Left lung (tissue), 10 donors: Measurements from ENCODE around the gene NAA16. TPM values are rescaled to one million over a fixed set of nuclear protein-coding genes. Genes with fewer than 3 reads are reported as not detected.

ENCODE experiments used
- ATAC-seq: fragments of 200-7000 bp; cut with Tn5 transposase; one replicate; pipeline ENCODE4 v1.9.1; 2020; ENCODE audit warnings: moderate library complexity
- DNase-seq, 4 donors: peaks; one replicate each; pipeline ENCODE4 v3.0.0-alpha.2; 2013 to 2020
- H3K27ac ChIP-seq, 2 donors: fragments of 200-600 bp; sonication (generic) in 1 of 2; one replicate each; pipeline versions ENCODE4 v1.5.0 to v1.8.0; 2020 to 2021
- H3K27me3 ChIP-seq, 2 donors: fragments of 200-600 bp; sonication (generic) in 1 of 2; one replicate each; pipeline versions ENCODE4 v1.5.0 to v1.8.0; 2020 to 2021
- H3K36me3 ChIP-seq, 2 donors: fragments of 200-600 bp; sonication (generic) in 1 of 2; one replicate each; pipeline versions ENCODE4 v1.5.0 to v1.8.0; 2020 to 2021
- H3K4me1 ChIP-seq, 2 donors: fragments of 200-600 bp; one replicate each; pipeline ENCODE4 v1.8.0; 2021
- H3K4me3 ChIP-seq, 2 donors: fragments of 200-600 bp; sonication (generic) in 1 of 2; one replicate each; pipeline versions ENCODE4 v1.5.0 to v1.8.0; 2020 to 2021; ENCODE audit warnings: mild to moderate bottlenecking in 1 of 2
- H3K9me3 ChIP-seq, 2 donors: fragments of 200-600 bp; sonication (generic) in 1 of 2; one replicate each; pipeline versions ENCODE4 v1.5.0 to v1.8.0; 2020 to 2021
- CTCF ChIP-seq, 2 donors: fragments of 200-600 bp; sonication (generic) in 1 of 2; IDR thresholded peaks; one replicate each; pipeline versions ENCODE4 v1.5.0 to v1.8.0; 2021; ENCODE audit warnings: antibody characterized with exemption in 2 of 2
- intact Hi-C, 2 donors: fragments of 100-400 bp; cut with DNase I; formaldehyde crosslinking; loops; one replicate each; pipeline versions ENCODE4 v1.11.2 to v1.14.2; 2022
- polyA plus RNA-seq, 6 donors: library from polyadenylated mRNA; unstranded; fragments of 120-200 nt; gene quantifications; one replicate each; pipeline ENCODE4 v1.2.1, GENCODE V29; 2013; ENCODE audit not compliant: insufficient read length in 6 of 6
- total RNA-seq, 2 donors: library from RNA; stranded (reverse); fragmentation: NEBNext Ultra II Directional; extraction: Animal tissue kit (Norgen Biotek cat#: 25700); gene quantifications; one replicate each; pipeline ENCODE4 v1.2.1, GENCODE V29; 2021
- donor health status: DM: no; HTN: yes; CAD: no.
- donor health status: DM: no; HTN: no; CAD: no.

Gene NAA16
- total and polyA plus RNA-seq, 8 donors: 17.2 to 69.4 (median 55.6) TPM

DNA sequence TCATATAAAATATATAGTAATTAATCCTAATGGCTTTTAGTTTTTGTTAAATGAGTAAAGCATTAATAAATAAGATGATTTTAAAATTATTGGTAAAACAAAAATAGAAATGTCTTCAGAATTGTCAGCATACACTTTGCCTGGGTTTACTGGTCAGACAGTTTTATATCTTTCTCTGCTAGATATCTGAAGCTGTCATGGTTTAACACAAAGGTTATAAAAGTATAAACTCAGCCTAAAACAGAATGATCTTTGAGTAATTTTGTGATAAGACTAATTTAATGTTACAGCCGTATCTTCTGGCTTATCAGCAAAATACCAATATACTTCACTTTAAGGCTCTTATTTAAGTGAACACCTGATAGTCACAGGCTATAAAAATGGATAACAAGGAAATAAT, 17.8 kb upstream of the NAA16 start:
- H3K27ac ChIP-seq: no peak overlapping the region
- intact Hi-C loops: no loop called here
- no peak for DNase-seq
- H3K36me3 ChIP-seq: no peaks in the 10 kb centered on the region
- no peak overlapping the region for H3K4me3 ChIP-seq
- ATAC-seq: no peak
- no peaks in the 10 kb centered on the region for H3K27me3 ChIP-seq
- peaks cover 0 to 4% of the 10 kb centered on the region in 2 donors for H3K9me3 ChIP-seq
- TF ChIP-seq CTCF (IDR thresholded peaks at IDR 0.05): no peak
- H3K4me1 ChIP-seq: no peaks in the 10 kb centered on the region

DNA sequence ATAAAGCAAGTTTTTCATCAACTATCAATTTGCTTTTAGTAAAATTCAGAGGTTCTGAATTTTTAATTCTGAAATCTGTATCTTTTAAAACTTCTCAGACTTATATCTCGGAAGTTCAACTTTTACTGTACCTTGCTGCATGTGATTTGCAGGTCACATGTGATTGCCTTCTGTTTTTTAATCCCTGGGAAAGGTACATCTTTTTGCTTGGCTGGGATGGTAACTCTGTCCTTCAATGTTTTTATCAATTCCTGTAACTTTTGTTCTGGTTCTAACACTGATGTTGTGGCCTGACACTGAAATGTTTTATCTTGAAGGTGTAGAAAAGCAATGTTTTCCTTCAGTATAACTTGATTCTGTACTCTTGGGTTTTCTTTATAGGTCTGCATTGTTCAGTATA, 16.2 kb upstream of the NAA16 start:
- Histone ChIP-seq H3K36me3 (no peaks in the 10 kb centered on the region), H3K4me1 (no peaks in the 10 kb centered on the region), H3K4me3 (no peak overlapping the region), H3K27me3 (no peaks in the 10 kb centered on the region), H3K9me3 (peaks cover 0 to 4% of the 10 kb centered on the region in 2 donors), H3K27ac (no peak overlapping the region)
- no peak for ATAC-seq
- TF ChIP-seq CTCF (IDR thresholded peaks at IDR 0.05): no peak
- DNase-seq: no peak
- intact Hi-C loops: no loop called here

- H3K27ac ChIP-seq: no peak overlapping the region
- H3K36me3 ChIP-seq: no peaks in the 10 kb centered on the region
- ATAC-seq (no peak), DNase-seq (no peak)
- H3K9me3 ChIP-seq: peaks cover 0 to 4% of the 10 kb centered on the region in 2 donors
- no peaks in the 10 kb centered on the region for H3K27me3 ChIP-seq
- intact Hi-C loops: no loop called here
- H3K4me1 ChIP-seq: no peaks in the 10 kb centered on the region
- H3K4me3 ChIP-seq: no peak overlapping the region
- TF ChIP-seq CTCF (IDR thresholded peaks at IDR 0.05): no peak
Observed at GRCh38 chr13:41295973-41296372, 15.1 kb upstream of the NAA16 start.

GRCh38 chr13:41296879-41297646, 14.0 kb upstream of the NAA16 start:
- no peak overlapping the region for H3K27ac ChIP-seq
- no peak overlapping the region for H3K4me3 ChIP-seq
- no peak for TF ChIP-seq CTCF (IDR thresholded peaks at IDR 0.05)
- peaks cover 0 to 4% of the 10 kb centered on the region in 2 donors for H3K9me3 ChIP-seq
- DNase-seq: no peak
- H3K27me3 ChIP-seq: no peaks in the 10 kb centered on the region
- H3K4me1 ChIP-seq: no peaks in the 10 kb centered on the region
- intact Hi-C loops: no loop called here
- no peaks in the 10 kb centered on the region for H3K36me3 ChIP-seq
- ATAC-seq: no peak

DNA sequence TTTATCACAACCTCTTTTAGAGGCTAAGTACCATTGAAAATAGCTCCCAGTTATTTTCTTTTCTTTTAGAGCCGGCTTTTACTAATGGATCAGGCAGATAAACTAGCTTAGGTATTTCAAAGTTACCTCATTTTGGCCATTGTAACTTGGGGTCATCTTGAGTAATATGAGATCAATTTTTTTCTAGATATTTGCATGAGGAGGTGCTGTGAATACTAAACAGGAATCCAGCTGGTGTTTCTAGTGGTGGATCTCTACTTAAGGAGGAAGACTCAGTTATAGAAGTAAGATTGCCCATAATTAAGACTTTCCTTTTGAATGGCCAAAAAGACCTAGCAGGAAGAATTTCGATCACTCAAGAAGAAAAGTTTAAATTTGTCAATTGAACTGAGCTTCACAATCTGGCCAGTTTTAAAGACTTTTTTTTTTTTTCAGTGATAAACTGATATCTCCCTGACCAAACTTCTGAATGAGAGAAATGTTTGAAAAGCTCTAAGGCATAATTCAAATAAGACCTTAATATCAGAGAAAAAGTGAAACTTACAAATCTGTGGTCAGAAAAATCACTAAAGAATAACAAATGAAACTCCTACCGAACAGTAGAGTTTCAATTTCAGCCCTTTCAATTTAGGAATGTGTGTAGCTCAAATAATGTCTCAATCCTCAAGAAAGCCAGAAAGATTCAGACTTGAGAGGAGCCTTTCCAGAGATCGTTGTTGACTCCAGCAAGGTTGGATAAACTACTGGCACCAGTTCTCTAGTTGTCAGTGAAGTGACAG, 11.6 kb upstream of the NAA16 start:
- no peak overlapping the region for H3K4me3 ChIP-seq
- H3K4me1 ChIP-seq: no peaks in the 10 kb centered on the region
- TF ChIP-seq CTCF (IDR thresholded peaks at IDR 0.05): no peak
- no peaks in the 10 kb centered on the region for H3K9me3 ChIP-seq
- no peaks in the 10 kb centered on the region for H3K27me3 ChIP-seq
- no peak for ATAC-seq
- intact Hi-C loops: no loop called here
- H3K36me3 ChIP-seq: no peaks in the 10 kb centered on the region
- no peak overlapping the region for H3K27ac ChIP-seq
- DNase-seq: no peak
